ENCODE data around the gene TOPBP1.
A peak's percentile ranks its signal among the peaks of the same experiment; 100 is the strongest.

Gene TOPBP1

DNA sequence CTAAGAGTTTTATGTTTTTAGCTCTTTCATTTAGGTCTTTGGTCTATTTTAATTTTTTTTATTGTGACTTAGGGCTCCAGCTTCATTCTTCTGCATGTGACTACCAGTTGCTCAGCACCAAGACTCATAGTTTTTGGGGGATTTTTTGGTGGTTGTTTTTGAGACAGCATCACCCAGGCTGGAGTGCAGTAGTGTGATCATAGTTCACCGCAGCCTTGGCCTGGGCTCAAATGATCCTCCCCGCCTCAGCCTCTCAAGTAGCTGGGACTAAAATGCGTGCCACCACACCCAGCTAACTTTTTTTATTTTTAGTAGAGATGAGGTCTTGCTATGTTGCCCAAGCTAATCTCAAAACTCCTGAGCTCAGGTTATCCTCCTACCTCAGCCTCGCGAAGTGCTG lies 68.9 kb downstream of the TOPBP1 start:
- H3K4me3 ChIP-seq (ENCODE audit: low read depth, low read length), result no peak overlapping the region
- no peak for TF ChIP-seq CTCF (IDR thresholded peaks at IDR 0.05; ENCODE audit: low read depth, low read length)

DNA sequence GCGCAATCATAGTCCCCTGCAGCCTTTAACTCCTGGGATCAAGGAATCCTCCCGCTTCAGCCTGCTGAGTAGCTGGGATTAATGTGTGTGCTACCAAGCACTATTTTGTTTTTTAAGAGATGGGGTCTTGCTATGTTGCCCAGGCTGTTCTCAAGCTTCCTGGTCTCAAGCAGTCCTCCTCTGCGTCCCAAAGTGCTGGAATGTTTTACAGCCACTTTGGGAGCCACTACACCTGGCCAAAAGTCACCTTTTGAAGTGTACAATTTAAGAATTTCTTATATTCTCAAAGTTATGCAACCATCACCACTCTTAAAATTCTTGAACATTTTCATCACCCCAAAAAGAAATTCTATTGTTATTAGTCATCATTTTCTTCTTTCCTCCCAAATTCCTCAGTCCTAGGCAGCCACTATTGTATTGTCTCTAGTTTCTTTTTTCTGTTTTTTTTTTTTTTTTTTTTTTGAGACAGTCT lies 70.4 kb downstream of the TOPBP1 start:
- no peak for TF ChIP-seq CTCF (IDR thresholded peaks at IDR 0.05; ENCODE audit: low read depth, low read length)

DNA sequence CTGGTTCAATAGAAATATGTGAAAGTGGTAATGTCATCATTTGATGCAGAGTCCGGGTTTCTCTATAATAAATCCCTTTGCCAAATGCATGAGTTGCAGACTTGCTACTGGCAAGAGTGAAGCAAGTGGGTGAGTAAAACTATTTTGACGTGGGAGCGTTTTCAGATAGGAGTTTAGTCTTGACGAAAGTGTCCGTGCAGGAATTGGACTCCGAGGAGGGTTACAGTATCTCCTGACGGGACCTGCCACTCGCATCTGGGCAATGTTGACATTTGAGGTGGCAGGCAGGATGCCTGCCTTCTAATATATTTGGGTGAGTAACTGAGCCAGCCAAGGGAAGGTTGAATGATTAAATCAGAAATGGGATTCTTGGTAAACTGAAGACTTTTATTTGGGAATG lies 72.2 kb downstream of the TOPBP1 start:
- H3K4me3 ChIP-seq (ENCODE audit: low read depth, low read length), result no peak overlapping the region
- TF ChIP-seq CTCF (IDR thresholded peaks at IDR 0.05; ENCODE audit: low read depth, low read length), result no peak

More for the DNA sequence above, 70.4 kb downstream of the TOPBP1 start:
- no peak overlapping the region for H3K4me3 ChIP-seq (ENCODE audit: low read depth, low read length)

- H3K4me3 ChIP-seq (ENCODE audit: low read depth, low read length), result no peak overlapping the region
- TF ChIP-seq CTCF (IDR thresholded peaks at IDR 0.05; ENCODE audit: low read depth, low read length), result no peak
Measured at GRCh38 chr3:133588784-133589465, 72.8 kb downstream of the TOPBP1 start.

DNA sequence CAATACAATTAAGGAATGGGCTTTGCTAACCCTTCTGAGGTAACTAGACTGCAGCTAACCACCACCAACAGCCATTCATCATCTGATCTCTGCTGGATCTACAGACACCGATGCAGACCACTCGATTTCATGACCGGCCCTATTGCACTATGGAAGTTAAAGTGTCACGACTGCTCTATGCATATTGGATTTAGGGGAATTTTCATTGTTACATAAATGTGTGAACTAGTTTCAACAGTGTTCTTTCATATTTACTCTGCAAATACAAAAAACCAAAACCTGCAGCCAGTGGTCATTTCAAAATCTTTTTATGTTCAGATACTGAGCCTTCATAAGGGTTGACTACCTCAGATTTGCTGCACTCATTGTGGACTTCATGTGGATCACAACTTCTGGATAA lies 73.7 kb downstream of the TOPBP1 start:
- TF ChIP-seq CTCF (IDR thresholded peaks at IDR 0.05; ENCODE audit: low read depth, low read length), result no peak

GRCh38 chr3:133583396-133583795 lies 78.3 kb downstream of the TOPBP1 start:
- TF ChIP-seq CTCF (IDR thresholded peaks at IDR 0.05; ENCODE audit: low read depth, low read length), result no peak
- H3K4me3 ChIP-seq (ENCODE audit: low read depth, low read length), result no peak overlapping the region

More for the DNA sequence above, 73.7 kb downstream of the TOPBP1 start:
- no peak overlapping the region for H3K4me3 ChIP-seq (ENCODE audit: low read depth, low read length)

GRCh38 chr3:133578548-133579191 lies 83.1 kb downstream of the TOPBP1 start:
- peak; percentile 49 for TF ChIP-seq CTCF (IDR thresholded peaks at IDR 0.05; ENCODE audit: low read depth, low read length)
- H3K4me3 ChIP-seq (ENCODE audit: low read depth, low read length), result no peak overlapping the region
